AG09319 (cell line): ENCODE results near the gene CTSW.

Source experiments
- DNase-seq: peaks from one replicate; pipeline ENCODE4 v3.0.0-alpha.2; 2010; ENCODE audit warnings: low read depth; ENCODE audit errors: extremely low read depth
- TF ChIP-seq, protein P1 (sequence below): IDR thresholded peaks from 2 replicates; pipeline ENCODE4 v1.5.1; 2011; ENCODE audit warnings: low read depth, mild to moderate bottlenecking, inconsistent platforms, low read length, moderate library complexity

Gene CTSW

DNA sequence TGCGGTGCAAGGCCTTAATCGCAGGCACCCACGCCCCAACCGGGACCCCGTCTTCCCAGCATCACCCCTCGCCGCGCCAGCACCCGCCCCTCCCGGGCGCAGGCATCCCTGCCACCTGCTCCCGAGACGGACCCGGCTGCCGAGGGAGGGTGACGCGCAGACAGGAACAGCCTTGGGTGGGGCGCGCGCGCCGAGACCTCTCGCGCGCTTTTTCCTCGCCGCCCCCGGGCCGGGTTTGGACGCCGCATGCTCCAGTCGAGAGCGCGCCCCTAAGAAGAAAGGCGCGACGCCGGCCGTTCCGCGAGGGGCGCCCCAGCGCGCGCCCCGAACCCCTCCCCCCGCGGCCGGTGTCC lies 22.2 kb upstream of the CTSW start:
- DNase-seq, result no peak
- TF ChIP-seq, protein P1, sequence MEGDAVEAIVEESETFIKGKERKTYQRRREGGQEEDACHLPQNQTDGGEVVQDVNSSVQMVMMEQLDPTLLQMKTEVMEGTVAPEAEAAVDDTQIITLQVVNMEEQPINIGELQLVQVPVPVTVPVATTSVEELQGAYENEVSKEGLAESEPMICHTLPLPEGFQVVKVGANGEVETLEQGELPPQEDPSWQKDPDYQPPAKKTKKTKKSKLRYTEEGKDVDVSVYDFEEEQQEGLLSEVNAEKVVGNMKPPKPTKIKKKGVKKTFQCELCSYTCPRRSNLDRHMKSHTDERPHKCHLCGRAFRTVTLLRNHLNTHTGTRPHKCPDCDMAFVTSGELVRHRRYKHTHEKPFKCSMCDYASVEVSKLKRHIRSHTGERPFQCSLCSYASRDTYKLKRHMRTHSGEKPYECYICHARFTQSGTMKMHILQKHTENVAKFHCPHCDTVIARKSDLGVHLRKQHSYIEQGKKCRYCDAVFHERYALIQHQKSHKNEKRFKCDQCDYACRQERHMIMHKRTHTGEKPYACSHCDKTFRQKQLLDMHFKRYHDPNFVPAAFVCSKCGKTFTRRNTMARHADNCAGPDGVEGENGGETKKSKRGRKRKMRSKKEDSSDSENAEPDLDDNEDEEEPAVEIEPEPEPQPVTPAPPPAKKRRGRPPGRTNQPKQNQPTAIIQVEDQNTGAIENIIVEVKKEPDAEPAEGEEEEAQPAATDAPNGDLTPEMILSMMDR, result no peak

GRCh38 chr11:65857853-65858680 lies 21.6 kb upstream of the CTSW start, which contains the start of gene CFL1:
Gene CFL1 (minus strand): TSS chr11:65858180. CDS start chr11:65858099, 81 bp downstream.
- DNase-seq, result peak; percentile 94
- TF ChIP-seq, protein P1, result no peak

DNA sequence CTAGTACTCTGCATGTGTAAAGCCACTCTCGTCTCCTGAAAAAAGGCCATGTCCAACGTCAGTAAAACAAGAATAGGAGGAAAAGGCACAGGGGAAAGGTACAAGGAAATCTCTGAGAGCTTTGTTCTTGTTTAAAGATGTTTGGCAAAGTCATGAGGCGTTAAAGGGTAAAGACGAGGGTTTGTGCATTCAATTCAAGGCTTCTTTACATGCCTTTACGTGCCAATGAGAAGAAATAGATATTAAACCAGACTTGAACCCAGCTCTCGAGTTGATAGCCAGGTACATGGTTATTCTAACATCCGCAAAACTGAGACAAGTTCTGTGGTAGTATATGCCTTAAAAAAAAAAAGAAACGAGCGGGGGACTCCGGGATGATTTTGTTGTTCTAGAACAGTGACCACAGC lies 21.0 kb upstream of the CTSW start:
- TF ChIP-seq, protein P1, result no peak
- no peak for DNase-seq

DNA sequence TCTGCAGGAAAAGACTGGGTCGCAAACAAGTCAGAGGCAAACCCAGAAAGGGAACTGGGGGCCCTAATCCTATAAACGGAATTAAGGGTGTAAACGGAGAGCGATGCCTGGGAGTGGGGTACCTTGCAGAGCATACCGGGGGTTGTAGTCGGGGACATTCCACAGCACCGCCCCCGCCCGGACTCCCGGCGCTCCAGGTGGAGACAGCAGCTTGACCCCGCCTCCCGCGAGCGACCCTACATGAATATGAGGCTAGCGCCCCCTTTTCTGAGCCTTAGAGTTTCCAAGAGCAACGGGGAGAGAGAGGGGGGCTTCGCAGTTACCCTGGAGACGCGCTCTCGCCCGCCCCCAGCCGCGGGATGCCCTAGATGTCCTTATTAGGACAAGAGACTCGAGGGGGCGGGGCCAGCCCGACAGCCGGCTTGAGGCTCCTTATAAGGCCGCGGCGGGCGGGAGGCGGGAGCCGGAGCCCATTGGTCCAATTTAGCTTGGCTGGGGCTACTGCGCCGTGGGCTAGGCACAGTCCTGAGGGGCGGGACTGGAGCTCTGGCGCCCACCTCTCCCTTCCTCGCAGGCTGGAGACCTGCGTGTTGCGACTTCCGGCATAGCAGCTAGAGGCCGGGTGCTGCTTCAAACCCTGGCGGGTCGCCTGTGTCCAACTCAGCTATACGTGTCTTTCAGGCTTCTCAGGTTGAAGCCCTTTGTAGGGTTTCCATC lies 20.4 kb upstream of the CTSW start:
- TF ChIP-seq, protein P1, result no peak
- DNase-seq, result peak; percentile 96

GRCh38 chr11:65859812-65860277 lies 19.8 kb upstream of the CTSW start:
- DNase-seq, result no peak
- TF ChIP-seq, protein P1, result no peak

GRCh38 chr11:65860278-65861164 lies 19.1 kb upstream of the CTSW start, which contains the start of gene MUS81:
Gene MUS81 (plus strand): TSS chr11:65860433. CDS start chr11:65860754, 321 bp downstream.
- TF ChIP-seq, protein P1, result peak; percentile 88
- peak; percentile 96 for DNase-seq
